Endothelial cell of umbilical vein (primary cell): ENCODE results near the gene CRHR1.

Experiments used
- CTCF ChIP-seq, 2 donors: IDR thresholded peaks; 1 replicate in 1 of 2; 2 replicates in 1 of 2; pipeline ENCODE4 v1.5.1; 2011; ENCODE audit warnings: low read length in 2 of 2, mild to moderate bottlenecking in 2 of 2, moderate library complexity in 2 of 2, control low read depth in 1 of 2, inconsistent platforms in 1 of 2, low read depth in 1 of 2; ENCODE audit not compliant: insufficient read depth in 1 of 2; ENCODE audit errors: extremely low read depth in 1 of 2
- EZH2 ChIP-seq: IDR thresholded peaks from 2 replicates; pipeline ENCODE4 v1.6.1; 2012; ENCODE audit warnings: borderline replicate concordance, low read depth, mild to moderate bottlenecking, moderate library complexity, low read length, inconsistent platforms; ENCODE audit not compliant: severe bottlenecking
- JUN ChIP-seq: IDR thresholded peaks from 2 replicates; pipeline ENCODE4 v1.6.1; 2011; ENCODE audit warnings: borderline replicate concordance, low read depth; ENCODE audit not compliant: insufficient read length, insufficient read depth
- MAX ChIP-seq: IDR thresholded peaks from 2 replicates; pipeline ENCODE4 v1.6.1; 2011; ENCODE audit not compliant: insufficient read depth, insufficient read length
- MYC ChIP-seq: IDR thresholded peaks from one replicate; pipeline ENCODE4 v1.6.1; 2011; ENCODE audit warnings: mild to moderate bottlenecking, low read depth, low read length
- POLR2A ChIP-seq: IDR thresholded peaks from 2 replicates; pipeline ENCODE4 v1.6.1; 2012; ENCODE audit warnings: low read depth, mild to moderate bottlenecking, control low read depth, low read length
- POLR2AphosphoS5 ChIP-seq: IDR thresholded peaks from 2 replicates; pipeline ENCODE4 v1.6.1; 2012; ENCODE audit warnings: low read depth, mild to moderate bottlenecking, control low read depth, low read length, moderate library complexity; ENCODE audit not compliant: insufficient read depth

GRCh38 chr17:45819632-45820031, 35.5 kb downstream of the CRHR1 start:
- TF ChIP-seq CTCF (IDR thresholded peaks at IDR 0.05; ENCODE audit: extremely low read depth in 1 of 2, insufficient read depth in 1 of 2, low read depth in 1 of 2, low read length in 2 of 2): no peak
- TF ChIP-seq MAX: no peak
- TF ChIP-seq EZH2: no peak
- no peak for TF ChIP-seq POLR2AphosphoS5
- no peak for TF ChIP-seq POLR2A
- no peak for TF ChIP-seq JUN
- TF ChIP-seq MYC: no peak
